GM18868 (cell line): ENCODE results near the gene LMO7.
"Not testable (repeated sequence)": the region's sequence is repeated elsewhere in the genome, so short reads cannot be mapped to it uniquely, and the experiment has no call there.

Source experiments
- ATAC-seq: cut with Tn5 transposase; IDR thresholded peaks from one replicate; pipeline ENCODE4 v1.9.1; 2021; ENCODE audit warnings: mild to moderate bottlenecking, moderate library complexity; ENCODE audit not compliant: unreplicated experiment

Gene LMO7

DNA sequence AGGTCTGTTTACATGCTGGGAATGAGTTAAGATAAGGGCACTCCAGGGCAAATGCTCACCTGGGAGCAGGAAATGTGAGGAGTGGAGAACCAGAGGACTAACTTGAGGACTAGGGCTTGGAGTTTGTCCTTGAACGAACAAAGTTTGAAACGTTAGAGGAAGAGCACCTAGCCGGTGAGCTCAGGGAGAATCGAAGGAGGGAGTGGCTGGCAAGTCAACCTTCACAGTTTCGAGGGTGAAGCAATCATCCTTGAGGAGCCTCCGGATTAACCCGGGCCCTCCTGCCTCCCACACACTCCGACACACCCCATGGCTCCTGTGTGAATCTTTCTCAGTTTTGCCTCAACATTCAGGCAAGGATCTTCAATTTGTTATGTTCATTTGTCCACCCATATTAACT lies 58.6 kb downstream of the LMO7 start:
- ATAC-seq: no peak

DNA sequence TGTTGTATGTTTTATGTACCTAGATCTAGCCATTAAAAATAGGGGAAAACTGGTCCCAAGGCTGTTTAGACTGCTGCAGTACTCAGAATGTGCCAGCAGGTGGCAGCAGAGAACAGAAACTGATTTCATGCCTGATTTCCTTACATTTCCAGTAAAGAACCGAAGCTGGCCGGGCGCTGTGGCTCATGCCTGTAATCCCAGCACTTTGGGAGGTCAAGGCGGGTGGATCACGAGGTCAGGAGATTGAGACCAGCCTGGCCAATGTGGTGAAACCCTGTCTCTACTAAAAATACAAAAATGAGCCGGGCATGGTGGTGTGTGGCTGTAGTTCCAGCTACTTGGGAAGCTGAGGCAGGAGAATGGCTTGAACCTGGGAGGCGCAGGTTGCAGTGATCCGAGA lies 59.8 kb downstream of the LMO7 start:
- peak; percentile 48 for ATAC-seq

- peak; percentile 52 for ATAC-seq
Measured at GRCh38 chr13:75699062-75699461, 62.9 kb downstream of the LMO7 start.

- ATAC-seq: not testable (repeated sequence)
Measured at GRCh38 chr13:75699717-75700116, 63.6 kb downstream of the LMO7 start.

- ATAC-seq: no peak
Measured at GRCh38 chr13:75700552-75700951, 64.4 kb downstream of the LMO7 start.

GRCh38 chr13:75702476-75702875 lies 66.3 kb downstream of the LMO7 start:
- ATAC-seq: no peak

- ATAC-seq: no peak
Measured at GRCh38 chr13:75703769-75704168, 67.6 kb downstream of the LMO7 start.

DNA sequence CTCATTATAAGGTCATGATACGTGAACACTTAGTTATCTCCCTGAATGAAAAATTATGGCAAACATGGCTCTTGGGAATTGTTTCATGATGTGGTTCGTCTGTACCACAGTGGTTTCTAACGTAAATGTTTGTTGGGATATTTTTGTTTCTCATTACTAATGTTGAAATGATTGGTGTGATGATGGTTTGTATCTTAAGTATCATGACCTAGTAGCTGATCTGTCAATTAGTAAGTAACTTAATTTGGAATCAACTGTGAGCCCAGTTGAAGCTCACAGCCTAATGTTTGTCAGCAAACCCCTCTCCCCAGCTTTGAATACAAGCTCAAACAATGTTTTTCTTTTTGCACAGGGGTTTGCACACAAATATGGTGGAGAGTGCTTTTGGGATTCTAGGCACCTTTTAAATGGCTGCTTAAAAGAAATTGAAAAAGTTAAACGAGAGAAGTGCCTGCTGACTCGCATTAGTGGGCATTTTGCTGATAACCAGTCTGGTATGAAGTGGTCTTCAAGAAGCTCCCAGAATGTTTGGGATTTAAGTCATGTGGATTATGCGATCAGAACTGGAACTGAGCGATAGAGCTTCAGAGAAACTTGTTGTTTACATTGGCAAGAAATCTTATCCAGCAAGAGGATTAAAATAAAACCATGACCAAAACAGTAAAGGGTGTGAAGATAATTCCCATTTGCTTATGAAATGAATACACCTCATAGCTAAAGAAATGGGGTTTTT lies 68.2 kb downstream of the LMO7 start:
- no peak for ATAC-seq

- ATAC-seq: no peak
Measured at GRCh38 chr13:75704927-75705288, 68.8 kb downstream of the LMO7 start.

GRCh38 chr13:75705395-75705794 lies 69.3 kb downstream of the LMO7 start:
- peak; percentile 62 for ATAC-seq

GRCh38 chr13:75705908-75706307 lies 69.8 kb downstream of the LMO7 start:
- no peak for ATAC-seq

- ATAC-seq: no peak
Measured at GRCh38 chr13:75713852-75714251, 77.7 kb downstream of the LMO7 start.

- ATAC-seq: peak; percentile 92
Measured at GRCh38 chr13:75715601-75716523, 79.7 kb downstream of the LMO7 start.

DNA sequence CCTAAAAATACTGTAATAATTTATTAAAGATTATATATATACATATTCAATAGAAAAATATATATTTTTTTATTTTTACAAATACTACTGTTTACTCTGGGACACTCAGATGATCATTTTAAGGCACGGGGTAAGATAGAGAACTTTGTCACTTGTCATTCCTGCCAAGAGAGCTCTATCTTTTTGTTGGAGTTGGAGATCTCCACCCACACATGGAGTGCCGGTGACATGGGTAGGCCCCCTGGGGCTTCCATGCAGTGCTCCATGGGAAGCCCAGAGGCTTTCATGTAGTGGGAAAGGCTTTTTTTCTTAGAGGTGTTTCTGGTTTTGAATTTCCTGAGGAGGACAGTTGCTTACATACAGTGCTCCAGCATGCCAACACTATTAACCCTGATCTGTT lies 81.4 kb downstream of the LMO7 start:
- ATAC-seq: no peak

DNA sequence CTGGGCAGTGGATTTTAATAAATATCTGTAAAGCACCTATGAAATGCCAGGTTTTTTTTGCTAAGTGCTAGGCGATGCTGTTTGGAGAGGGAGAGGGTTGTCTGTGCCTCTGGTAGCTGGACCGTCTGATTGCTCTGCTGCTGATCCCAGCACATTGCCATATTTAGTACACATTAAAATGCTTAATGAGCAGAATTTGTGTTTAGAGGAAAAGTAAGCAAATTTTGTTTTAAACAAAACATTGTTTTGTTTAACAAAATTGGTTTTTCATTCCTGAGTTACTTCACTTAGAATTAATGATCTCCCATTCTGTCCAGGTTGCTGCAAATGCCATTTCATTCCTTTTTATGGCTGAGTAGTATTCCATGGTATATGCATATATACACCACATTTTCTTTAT lies 85.2 kb downstream of the LMO7 start:
- no peak for ATAC-seq

DNA sequence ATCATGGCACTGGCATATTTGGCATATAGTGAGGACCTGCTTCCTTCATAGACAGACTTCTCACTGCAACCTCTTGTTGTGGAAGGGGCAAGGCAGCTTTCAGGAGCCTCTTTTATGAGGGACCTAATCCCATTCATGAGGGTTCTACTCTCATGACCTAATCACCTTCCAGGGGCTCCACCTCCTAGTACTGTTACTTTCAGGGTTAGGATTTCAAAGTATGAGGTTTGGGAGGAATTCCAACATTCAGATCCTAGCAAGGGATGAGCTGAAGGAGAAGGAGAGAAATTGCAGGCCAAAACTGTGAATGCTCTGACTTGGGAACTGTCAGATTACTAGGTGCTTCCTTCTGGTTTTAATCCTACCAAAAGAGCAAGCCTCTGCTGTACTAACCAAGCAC lies 87.8 kb downstream of the LMO7 start:
- ATAC-seq: no peak

DNA sequence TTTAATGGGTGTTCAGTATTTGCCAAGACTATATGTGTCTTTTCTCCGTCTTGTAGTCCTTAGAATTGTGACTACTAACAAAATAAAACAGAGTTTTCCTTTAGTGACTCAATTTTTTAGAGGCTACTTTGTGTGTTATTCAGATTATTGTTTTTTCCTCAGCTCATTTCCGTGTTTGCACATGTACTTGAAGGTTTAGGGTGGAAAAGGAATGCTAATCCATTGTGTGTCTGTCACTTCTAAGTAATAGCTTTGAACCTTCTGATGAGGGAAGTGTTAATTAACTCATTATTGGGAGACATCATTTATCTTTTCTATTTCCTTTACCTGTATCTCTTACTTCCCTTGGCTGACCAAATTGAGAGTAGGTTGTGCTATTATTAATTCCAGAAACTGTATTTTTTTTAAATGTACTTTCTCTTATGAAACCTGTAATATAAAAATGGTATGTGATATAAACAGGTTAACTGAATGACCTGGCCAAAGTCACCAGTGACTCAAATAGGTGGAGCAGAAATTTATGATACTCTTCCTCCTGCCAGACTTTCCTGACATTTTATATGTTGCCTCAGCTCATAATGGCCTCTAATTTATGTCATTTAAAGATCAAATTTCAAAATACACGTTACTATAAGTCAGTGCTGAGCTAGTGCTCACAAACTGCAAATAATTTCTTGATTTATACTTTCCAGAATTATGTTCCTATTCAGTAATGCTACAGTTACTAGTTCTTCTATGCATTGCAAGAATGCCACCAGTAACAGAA lies 88.8 kb downstream of the LMO7 start:
- ATAC-seq: no peak

DNA sequence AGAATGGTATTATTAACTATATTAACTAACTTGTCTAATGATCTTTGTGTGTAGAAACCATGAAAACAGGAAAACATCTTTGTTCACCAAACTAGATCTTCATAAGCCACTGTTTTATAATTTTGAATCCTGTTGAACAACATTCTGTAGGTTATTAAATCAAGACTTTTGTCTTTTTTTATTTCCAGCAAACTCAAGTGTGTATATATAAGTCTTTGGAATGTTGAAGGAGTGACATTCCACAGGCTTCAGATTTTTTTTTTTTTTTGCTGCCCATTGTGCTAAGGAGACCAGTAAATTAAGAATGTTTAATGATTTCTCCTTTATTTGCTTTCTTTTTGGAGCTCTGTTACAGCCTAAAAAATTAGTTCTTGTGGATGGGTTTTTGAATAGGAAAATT lies 89.6 kb downstream of the LMO7 start:
- no peak for ATAC-seq

DNA sequence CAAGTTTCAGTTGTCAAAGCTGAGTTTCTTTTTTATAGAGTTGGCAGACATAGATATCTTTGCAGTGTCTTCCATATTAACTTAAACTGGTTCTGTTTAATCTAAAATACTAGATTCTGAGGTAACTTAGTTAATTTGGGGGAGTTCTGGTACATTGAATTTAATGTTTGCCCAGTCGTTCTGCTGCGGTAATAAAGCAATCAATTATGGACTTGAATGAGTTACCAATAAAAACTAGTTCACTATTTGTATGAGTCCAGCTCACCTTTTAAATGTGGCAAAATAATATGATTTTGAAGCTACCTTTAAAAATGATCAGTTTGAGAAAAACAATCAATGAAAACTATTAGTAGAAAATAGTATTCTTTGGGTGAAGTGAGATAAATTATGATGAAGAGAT lies 90.2 kb downstream of the LMO7 start:
- ATAC-seq: no peak

GRCh38 chr13:75733113-75733512 lies 97.0 kb downstream of the LMO7 start:
- ATAC-seq: not testable (repeated sequence)

- ATAC-seq: no peak
Measured at GRCh38 chr13:75736173-75736572, 100.0 kb downstream of the LMO7 start.
